Right atrium auricular region (tissue), 2 donors: ENCODE measurements around the gene PRKCZ. TPM values are rescaled to one million over a fixed set of nuclear protein-coding genes. Genes with fewer than 3 reads are reported as not detected.

ENCODE experiments used
- DNase-seq: peaks from one replicate; pipeline ENCODE4 v3.0.0-alpha.2; 2019; ENCODE audit warnings: low spot score
- H3K27ac ChIP-seq, 2 donors: fragments of 200-600 bp; sonication (generic); 1 replicate in 1 of 2; 2 replicates in 1 of 2; pipeline ENCODE4 v1.5.1; 2016 to 2019
- H3K27me3 ChIP-seq, 2 donors: fragments of 200-600 bp; sonication (generic); one replicate each; pipeline versions ENCODE4 v1.5.1 to v1.6.0; 2017 to 2019
- H3K36me3 ChIP-seq: fragments of 200-600 bp; sonication (generic); one replicate; pipeline ENCODE4 v1.5.1; 2016
- H3K4me1 ChIP-seq, 2 donors: fragments of 200-600 bp; sonication (generic); one replicate each; pipeline versions ENCODE4 v1.5.1 to v1.6.0; 2017 to 2019
- H3K4me3 ChIP-seq, 2 donors: fragments of 200-600 bp; sonication (generic); 1 replicate in 1 of 2; 2 replicates in 1 of 2; pipeline ENCODE4 v1.5.1; 2017 to 2019; ENCODE audit warnings: mild to moderate bottlenecking in 1 of 2, moderate library complexity in 1 of 2
- H3K9me3 ChIP-seq, 2 donors: fragments of 200-600 bp; sonication (generic); one replicate each; pipeline ENCODE4 v1.5.1; 2019
- CTCF ChIP-seq, 2 donors: fragments of 200-600 bp; sonication (generic); IDR thresholded peaks; one replicate each; pipeline ENCODE4 v1.5.1; 2019; ENCODE audit warnings: antibody characterized with exemption in 2 of 2
- total RNA-seq, 2 donors: library from RNA; depleted of rRNA; stranded (reverse); fragments of >200 nt; gene quantifications; one replicate each; pipeline ENCODE4 v1.1.0, GENCODE V29; 2016

Gene PRKCZ
- total RNA-seq, 2 donors from 2014 or later: 15.3 to 16.4 TPM

GRCh38 chr1:2022063-2022770, 28.0 kb upstream of the PRKCZ start:
- no peak for TF ChIP-seq CTCF (IDR thresholded peaks at IDR 0.05)
- Histone ChIP-seq H3K27ac (no peak overlapping the region), H3K4me1 (peaks cover 0 to 22% of the 10 kb centered on the region in 2 donors), H3K27me3 (peaks cover 5 to 24% of the 10 kb centered on the region in 2 donors), H3K36me3 (no peaks in the 10 kb centered on the region), H3K4me3 (no peak overlapping the region), H3K9me3 (no peaks in the 10 kb centered on the region)
- DNase-seq: no peak

GRCh38 chr1:2023187-2023586, 27.0 kb upstream of the PRKCZ start:
- H3K4me1 ChIP-seq: peaks cover 0 to 22% of the 10 kb centered on the region in 2 donors
- no peaks in the 10 kb centered on the region for H3K36me3 ChIP-seq
- H3K27me3 ChIP-seq: peaks cover 5 to 24% of the 10 kb centered on the region in 2 donors
- H3K27ac ChIP-seq: no peak overlapping the region
- no peak for DNase-seq
- no peak for TF ChIP-seq CTCF (IDR thresholded peaks at IDR 0.05)
- no peak overlapping the region for H3K4me3 ChIP-seq
- no peaks in the 10 kb centered on the region for H3K9me3 ChIP-seq

- H3K27me3 ChIP-seq: peaks cover 5 to 23% of the 10 kb centered on the region in 2 donors
- H3K9me3 ChIP-seq: no peaks in the 10 kb centered on the region
- H3K4me3 ChIP-seq: no peak overlapping the region
- H3K27ac ChIP-seq: no peak overlapping the region
- DNase-seq: no peak
- no peaks in the 10 kb centered on the region for H3K36me3 ChIP-seq
- H3K4me1 ChIP-seq: peaks cover 0 to 13% of the 10 kb centered on the region in 2 donors
- no peak for TF ChIP-seq CTCF (IDR thresholded peaks at IDR 0.05)
These were observed 25.8 kb upstream of the PRKCZ start for GRCh38 chr1:2024451-2024850.

GRCh38 chr1:2024887-2025286, 25.3 kb upstream of the PRKCZ start:
- DNase-seq: no peak
- Histone ChIP-seq H3K36me3 (no peaks in the 10 kb centered on the region), H3K4me3 (no peak overlapping the region), H3K27me3 (peaks cover 3 to 19% of the 10 kb centered on the region in 2 donors), H3K27ac (no peak overlapping the region), H3K4me1 (peaks cover 0 to 9% of the 10 kb centered on the region in 2 donors), H3K9me3 (no peaks in the 10 kb centered on the region)
- no peak for TF ChIP-seq CTCF (IDR thresholded peaks at IDR 0.05)

- no peak for TF ChIP-seq CTCF (IDR thresholded peaks at IDR 0.05)
- H3K27me3 ChIP-seq: peaks cover 2 to 13% of the 10 kb centered on the region in 2 donors
- H3K4me3 ChIP-seq: peak overlapping the region in 1 of 2 donors; percentile 4
- no peaks in the 10 kb centered on the region for H3K36me3 ChIP-seq
- no peak for DNase-seq
- H3K27ac ChIP-seq: no peak overlapping the region
- H3K9me3 ChIP-seq: no peaks in the 10 kb centered on the region
- H3K4me1 ChIP-seq: peaks cover 0 to 7% of the 10 kb centered on the region in 2 donors
These were observed 24.7 kb upstream of the PRKCZ start for GRCh38 chr1:2025491-2025981.
